Hepatocyte (in vitro differentiated cells): ENCODE measurements around the gene MLPH. TPM values are rescaled to one million over a fixed set of nuclear protein-coding genes. Genes with fewer than 3 reads are reported as not detected.

Experiments
- DNase-seq: peaks from one replicate; pipeline ENCODE4 v3.0.0-alpha.2; 2016; ENCODE audit warnings: low spot score
- H2AFZ ChIP-seq: fragments of 200-600 bp; sonication (generic); 2 replicates; pipeline ENCODE4 v1.6.0; 2016; ENCODE audit warnings: antibody characterized with exemption, mild to moderate bottlenecking
- H3K27ac ChIP-seq: fragments of 200-600 bp; sonication (generic); 2 replicates; pipeline ENCODE4 v1.5.1; 2016; ENCODE audit warnings: mild to moderate bottlenecking
- H3K27me3 ChIP-seq: fragments of 200-600 bp; sonication (generic); 2 replicates; pipeline ENCODE4 v1.6.1; 2016
- H3K36me3 ChIP-seq: fragments of 200-600 bp; sonication (generic); replicated peaks from 2 replicates; pipeline ENCODE4 v1.5.1; 2016; ENCODE audit warnings: low read depth; ENCODE audit not compliant: insufficient read depth
- H3K4me1 ChIP-seq: fragments of 200-600 bp; sonication (generic); 2 replicates; pipeline ENCODE4 v1.5.1; 2016; ENCODE audit warnings: mild to moderate bottlenecking, moderate library complexity; ENCODE audit not compliant: insufficient read depth
- H3K4me2 ChIP-seq: fragments of 200-600 bp; sonication (generic); 2 replicates; pipeline ENCODE4 v1.6.0; 2016
- H3K4me3 ChIP-seq: fragments of 200-600 bp; sonication (generic); 2 replicates; pipeline ENCODE4 v1.5.1; 2016; ENCODE audit warnings: mild to moderate bottlenecking
- H3K79me2 ChIP-seq: fragments of 200-600 bp; sonication (generic); 2 replicates; pipeline ENCODE4 v1.6.0; 2017; ENCODE audit warnings: mild to moderate bottlenecking
- H3K9me2 ChIP-seq: fragments of 200-600 bp; sonication (generic); replicated peaks from 2 replicates; pipeline ENCODE4 v1.6.0; 2017; ENCODE audit warnings: mild to moderate bottlenecking; ENCODE audit not compliant: insufficient read depth
- H3K9me3 ChIP-seq: fragments of 200-600 bp; sonication (generic); 2 replicates; pipeline ENCODE4 v1.5.1; 2016; ENCODE audit warnings: low read depth, mild to moderate bottlenecking
- H4K20me1 ChIP-seq: fragments of 200-600 bp; sonication (generic); 2 replicates; pipeline ENCODE4 v1.6.0; 2016; ENCODE audit warnings: mild to moderate bottlenecking; ENCODE audit not compliant: insufficient read depth, poor library complexity, severe bottlenecking
- CTCF ChIP-seq: fragments of 200-600 bp; sonication (generic); IDR thresholded peaks from 2 replicates; pipeline ENCODE4 v1.5.1; 2016; ENCODE audit warnings: antibody characterized with exemption, mild to moderate bottlenecking; ENCODE audit not compliant: poor library complexity
- EZH2 ChIP-seq: fragments of 200-600 bp; sonication (generic); IDR thresholded peaks from 2 replicates; pipeline ENCODE4 v1.6.1; 2016; ENCODE audit warnings: antibody characterized with exemption, mild to moderate bottlenecking, borderline replicate concordance
- EZH2phosphoT487 ChIP-seq: fragments of 200-600 bp; sonication (generic); IDR thresholded peaks from one replicate; pipeline ENCODE4 v1.6.1; 2018; ENCODE audit warnings: antibody characterized with exemption, mild to moderate bottlenecking, low read depth, moderate library complexity; ENCODE audit not compliant: unreplicated experiment, severe bottlenecking
- WGBS: methylation state at CpG from one replicate; pipeline ENCODE4 v1.1.6; 2016; ENCODE audit warnings: low lambda C conversion rate; ENCODE audit errors: missing lambda C conversion rate; 5-methylcytosine and 5-hydroxymethylcytosine counted together
- polyA plus RNA-seq: library from polyadenylated mRNA; unstranded; fragments of >200 nt; fragmentation: Nextera tagmentation; extraction: Ambion mirVana; gene quantifications from 2 replicates; pipeline ENCODE4 v1.2.1, GENCODE V29; 2016
- total RNA-seq: library from RNA; depleted of rRNA; stranded (reverse); fragments of >200 nt; gene quantifications from 2 replicates; pipeline ENCODE4 v1.2.3, GENCODE V29; 2014

The MLPH gene
- total and polyA plus RNA-seq, 2 experiments from 2014 or later: 6.7 to 12.3 TPM

- Histone ChIP-seq H3K4me2 (no peak overlapping the region), H3K36me3 (no peaks in the 10 kb centered on the region), H3K9me2 (no peaks in the 10 kb centered on the region), H2AFZ (no peak overlapping the region), H4K20me1 (no peaks in the 10 kb centered on the region), H3K27me3 (no peaks in the 10 kb centered on the region), H3K79me2 (no peaks in the 10 kb centered on the region), H3K9me3 (no peaks in the 10 kb centered on the region), H3K27ac (no peak overlapping the region), H3K4me3 (no peak overlapping the region), H3K4me1 (peaks cover 5% of the 10 kb centered on the region)
- TF ChIP-seq CTCF: no peak
- no peak for TF ChIP-seq EZH2phosphoT487
- no peak for TF ChIP-seq EZH2
- 93% methylated on average over 26 of the region's 26 CpGs for WGBS
- no peak for DNase-seq
These were observed 91.2 kb downstream of the MLPH start for GRCh38 chr2:237577956-237578870.

GRCh38 chr2:237581326-237581725, 94.3 kb downstream of the MLPH start:
- no peaks in the 10 kb centered on the region for H4K20me1 ChIP-seq
- no peak for TF ChIP-seq EZH2phosphoT487
- no peak for TF ChIP-seq CTCF
- TF ChIP-seq EZH2: no peak
- WGBS: over 99% methylated on average over 6 of the region's 6 CpGs
- no peaks in the 10 kb centered on the region for H3K27me3 ChIP-seq
- H2AFZ ChIP-seq: no peak overlapping the region
- peaks cover 5% of the 10 kb centered on the region for H3K4me1 ChIP-seq
- H3K9me2 ChIP-seq: no peaks in the 10 kb centered on the region
- no peak overlapping the region for H3K4me3 ChIP-seq
- H3K79me2 ChIP-seq: peaks cover 10% of the 10 kb centered on the region
- H3K27ac ChIP-seq: no peak overlapping the region
- no peaks in the 10 kb centered on the region for H3K36me3 ChIP-seq
- no peak overlapping the region for H3K4me2 ChIP-seq
- H3K9me3 ChIP-seq: no peaks in the 10 kb centered on the region
- DNase-seq: no peak

- 51% methylated on average over 23 of the region's 25 CpGs for WGBS
- no peaks in the 10 kb centered on the region for H3K27me3 ChIP-seq
- TF ChIP-seq CTCF (peak; percentile 56), EZH2 (no peak)
- peak overlapping the region; percentile 56 for H3K4me2 ChIP-seq
- no peaks in the 10 kb centered on the region for H4K20me1 ChIP-seq
- H3K9me2 ChIP-seq: no peaks in the 10 kb centered on the region
- peaks cover 17% of the 10 kb centered on the region for H3K79me2 ChIP-seq
- no peaks in the 10 kb centered on the region for H3K9me3 ChIP-seq
- H3K4me3 ChIP-seq: no peak overlapping the region
- no peaks in the 10 kb centered on the region for H3K36me3 ChIP-seq
- no peak overlapping the region for H3K27ac ChIP-seq
- H2AFZ ChIP-seq: no peak overlapping the region
- peak; percentile 64 for DNase-seq
- H3K4me1 ChIP-seq: peaks cover 5% of the 10 kb centered on the region
These were observed 95.0 kb downstream of the MLPH start for GRCh38 chr2:237581751-237582746.
